Activated T-helper 1 cell treated with anti-CD3 and anti-CD28 coated beads, Interleukin-12 subunit alpha, Interleukin-12 subunit beta, Interleukin-2, Interleukin-4 antibody, amounts not matched to agents 30 ng/mL and 10 ng/mL and 1 ng/mL, durations not matched to agents 14 hours and 24 hours and 36 hours (primary cell): Measurements from ENCODE around the gene EXOC4. TPM values are rescaled to one million over a fixed set of nuclear protein-coding genes. Genes with fewer than 3 reads are reported as not detected.

Experiments
- DNase-seq: peaks from one replicate; pipeline ENCODE4 v3.0.0; 2021; ENCODE audit warnings: low spot score
- H3K27ac Mint-ChIP-seq: one replicate; pipeline ENCODE4 v1.8.0; 2021; ENCODE audit warnings: mild to moderate bottlenecking, mixed read lengths
- H3K27me3 Mint-ChIP-seq: one replicate; pipeline ENCODE4 v1.8.0; 2022; ENCODE audit warnings: mild to moderate bottlenecking, moderate library complexity, mixed read lengths; ENCODE audit not compliant: insufficient read depth
- H3K36me3 Mint-ChIP-seq: one replicate; pipeline ENCODE4 v1.8.0; 2021; ENCODE audit warnings: low read depth, mixed read lengths
- H3K4me1 Mint-ChIP-seq: one replicate; pipeline ENCODE4 v1.8.0; 2021; ENCODE audit warnings: low read depth, mixed read lengths
- H3K4me3 Mint-ChIP-seq: one replicate; pipeline ENCODE4 v1.8.0; 2021; ENCODE audit warnings: mild to moderate bottlenecking, moderate library complexity, mixed read lengths
- H3K9me3 Mint-ChIP-seq: one replicate; pipeline ENCODE4 v1.8.0; 2021; ENCODE audit warnings: mixed read lengths
- intact Hi-C: fragments of 100-400 bp; cut with micrococcal nuclease; formaldehyde crosslinking; loops from one replicate; pipeline ENCODE4 v1.15.1; 2024
- total RNA-seq: library from RNA; stranded (reverse); gene quantifications from 2 replicates; pipeline ENCODE4 v1.2.3, GENCODE V29; 2022

The EXOC4 gene
- total RNA-seq, 1 donor from 2014 or later: 58.6 TPM

DNA sequence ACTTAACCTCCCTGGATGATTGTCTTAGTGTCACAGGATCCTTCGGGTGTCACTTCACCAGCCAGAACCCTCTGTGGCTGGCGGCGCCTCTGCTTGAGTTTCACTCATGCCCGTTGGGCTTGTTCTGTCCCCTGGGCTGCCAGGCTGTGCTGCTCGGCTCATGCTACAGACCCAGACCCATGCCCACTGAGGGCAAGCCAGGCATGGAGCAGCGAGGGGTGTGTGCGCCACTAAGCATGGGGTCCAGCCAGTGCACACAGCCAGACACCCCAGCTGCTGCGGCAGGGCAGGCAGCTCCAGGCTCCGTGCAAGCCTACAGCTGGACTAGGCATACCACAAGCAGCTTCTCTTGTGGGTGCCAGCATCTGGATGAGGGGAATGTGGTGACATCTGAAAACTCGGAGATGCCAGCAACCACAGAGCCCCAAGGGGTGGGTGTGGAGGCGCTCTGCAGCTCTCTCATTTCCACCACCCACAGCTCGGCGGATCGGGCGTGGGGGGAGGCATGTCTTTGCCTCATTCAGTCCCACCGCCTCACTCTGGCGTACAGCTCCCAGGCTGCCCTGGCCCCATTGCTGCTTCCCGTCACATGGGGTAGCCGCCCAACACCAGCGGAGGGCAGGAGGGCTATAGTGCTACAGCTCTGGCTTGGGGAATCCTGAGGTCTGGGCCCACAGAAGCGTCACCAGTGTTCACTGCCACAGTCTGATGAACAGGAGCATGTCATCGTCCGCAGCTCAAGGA, 604.7 kb downstream of the EXOC4 start:
- Mint-ChIP-seq H3K27me3 (no peaks in the 10 kb centered on the region), H3K9me3 (no peaks in the 10 kb centered on the region), H3K36me3 (no peaks in the 10 kb centered on the region), H3K4me1 (no peaks in the 10 kb centered on the region), H3K27ac (no peak overlapping the region), H3K4me3 (no peak overlapping the region)
- intact Hi-C loops: loop anchor here (10.0 kb wide), 1 partner anchor 277 kb away; no protein-coding TSS in a partner anchor
- DNase-seq: no peak

DNA sequence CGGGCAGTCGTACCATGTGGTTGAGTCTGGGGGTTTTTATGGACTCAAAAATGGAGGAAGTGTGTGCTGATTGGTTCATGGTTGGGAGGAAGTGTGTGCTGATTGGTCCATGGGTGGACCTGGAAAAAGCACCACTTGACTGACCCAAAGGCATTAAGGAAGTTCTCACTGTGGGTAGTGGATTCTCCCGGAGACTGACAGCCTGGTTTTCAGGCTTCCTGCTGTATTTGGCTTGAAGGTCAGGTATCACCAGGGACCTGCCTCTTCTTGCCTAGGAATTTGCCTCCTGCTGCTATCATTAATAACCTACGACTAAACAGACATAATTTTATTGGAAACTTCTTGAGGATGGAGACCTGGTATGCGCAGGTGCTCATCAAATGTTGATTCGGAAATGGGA, 605.4 kb downstream of the EXOC4 start:
- Mint-ChIP-seq H3K36me3 (no peaks in the 10 kb centered on the region), H3K27ac (no peak overlapping the region), H3K4me3 (no peak overlapping the region), H3K27me3 (no peaks in the 10 kb centered on the region), H3K9me3 (no peaks in the 10 kb centered on the region), H3K4me1 (no peaks in the 10 kb centered on the region)
- intact Hi-C loops: loop anchor here (10.0 kb wide), 1 partner anchor 276 kb away; no protein-coding TSS in a partner anchor
- no peak for DNase-seq

DNA sequence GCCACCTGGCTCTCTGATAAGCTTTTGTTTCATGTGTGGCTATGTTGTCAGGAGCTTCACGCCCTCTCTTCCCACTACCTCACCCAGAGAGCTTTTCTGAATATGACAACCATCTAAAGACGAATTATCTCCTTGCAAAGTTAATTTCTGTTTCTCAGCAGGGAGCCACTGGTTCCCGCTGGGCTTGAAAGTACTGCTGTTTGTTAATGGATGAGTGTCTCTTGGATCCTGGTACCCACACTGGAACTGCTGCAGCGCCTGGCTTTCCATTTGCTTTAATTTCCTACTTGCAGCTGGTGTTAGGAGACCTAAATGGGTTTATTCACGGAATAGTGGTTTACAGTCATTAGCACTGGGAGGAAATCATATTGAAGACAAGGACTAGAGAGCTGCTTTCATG, 606.4 kb downstream of the EXOC4 start:
- intact Hi-C loops: loop anchor here (10.0 kb wide), 1 partner anchor 276 kb away; no protein-coding TSS in a partner anchor
- Mint-ChIP-seq H3K36me3 (no peaks in the 10 kb centered on the region), H3K9me3 (no peaks in the 10 kb centered on the region), H3K4me1 (no peaks in the 10 kb centered on the region), H3K4me3 (no peak overlapping the region), H3K27me3 (no peaks in the 10 kb centered on the region), H3K27ac (no peak overlapping the region)
- no peak for DNase-seq

DNA sequence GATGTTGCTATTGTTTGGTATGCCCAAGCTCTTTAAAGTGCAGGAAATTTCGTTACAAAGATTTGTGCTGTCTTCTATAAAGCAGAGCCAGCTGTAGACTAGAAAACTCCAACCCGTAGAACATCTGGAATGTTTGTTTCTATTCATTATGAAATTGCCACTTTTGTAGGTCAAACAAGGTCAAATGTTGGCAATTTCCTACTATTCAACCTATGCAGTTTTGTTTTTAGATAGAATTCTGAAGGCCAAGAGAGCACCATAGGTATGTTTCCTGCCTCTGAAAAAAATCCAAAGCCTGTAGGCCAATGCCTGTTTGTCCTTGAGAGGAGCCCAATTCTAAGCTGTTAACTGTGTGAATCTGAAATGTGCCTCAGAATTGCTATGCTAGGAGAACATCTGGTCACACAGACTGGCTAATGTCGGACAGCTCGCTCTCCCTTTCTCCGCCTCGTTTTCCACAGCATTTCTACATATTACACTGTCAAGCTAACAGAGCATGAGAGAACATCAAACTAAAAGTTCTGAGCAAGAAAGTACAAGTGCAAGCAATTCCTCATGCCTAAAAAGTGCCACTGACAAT, 607.1 kb downstream of the EXOC4 start:
- Mint-ChIP-seq H3K27ac (no peak overlapping the region), H3K9me3 (no peaks in the 10 kb centered on the region), H3K4me1 (no peaks in the 10 kb centered on the region), H3K4me3 (no peak overlapping the region), H3K27me3 (no peaks in the 10 kb centered on the region), H3K36me3 (no peaks in the 10 kb centered on the region)
- intact Hi-C loops: loop anchor here (10.0 kb wide), 1 partner anchor 275 kb away; no protein-coding TSS in a partner anchor
- no peak for DNase-seq

DNA sequence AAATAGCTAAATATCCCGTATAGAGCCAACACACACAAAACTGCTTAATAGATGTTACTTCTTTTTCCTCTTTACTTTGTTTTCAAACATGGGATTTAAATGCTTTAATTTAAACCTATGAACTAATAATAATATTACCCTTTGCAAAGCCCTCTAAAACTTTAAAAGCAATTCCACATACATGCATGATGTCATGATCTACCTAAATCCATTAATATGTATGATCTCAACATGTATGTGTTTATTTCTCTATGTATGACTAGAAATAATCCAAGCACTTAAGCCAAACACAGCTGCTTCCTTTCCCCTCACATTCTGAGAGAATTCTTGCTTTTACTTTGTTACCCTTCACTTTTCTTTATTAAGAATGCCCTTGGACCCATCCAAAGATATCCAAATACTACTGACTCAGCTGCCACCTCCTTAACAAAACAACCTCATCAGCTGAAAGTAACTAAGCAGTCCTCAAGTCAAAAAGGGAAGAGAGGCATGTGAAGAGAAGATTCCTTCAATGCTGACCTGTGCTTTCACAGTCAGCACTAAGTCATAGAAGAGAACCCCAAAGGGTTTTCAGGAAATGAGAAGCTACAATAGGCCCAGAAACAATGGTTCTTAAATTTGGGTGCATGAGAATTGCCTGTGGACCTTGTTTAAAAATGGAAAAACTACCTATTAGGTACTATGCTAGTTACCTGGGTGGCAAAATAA, 607.9 kb downstream of the EXOC4 start:
- no peaks in the 10 kb centered on the region for H3K36me3 Mint-ChIP-seq
- H3K4me3 Mint-ChIP-seq: no peak overlapping the region
- no peak overlapping the region for H3K27ac Mint-ChIP-seq
- intact Hi-C loops: no loop called here
- no peaks in the 10 kb centered on the region for H3K4me1 Mint-ChIP-seq
- no peaks in the 10 kb centered on the region for H3K27me3 Mint-ChIP-seq
- no peaks in the 10 kb centered on the region for H3K9me3 Mint-ChIP-seq
- no peak for DNase-seq

DNA sequence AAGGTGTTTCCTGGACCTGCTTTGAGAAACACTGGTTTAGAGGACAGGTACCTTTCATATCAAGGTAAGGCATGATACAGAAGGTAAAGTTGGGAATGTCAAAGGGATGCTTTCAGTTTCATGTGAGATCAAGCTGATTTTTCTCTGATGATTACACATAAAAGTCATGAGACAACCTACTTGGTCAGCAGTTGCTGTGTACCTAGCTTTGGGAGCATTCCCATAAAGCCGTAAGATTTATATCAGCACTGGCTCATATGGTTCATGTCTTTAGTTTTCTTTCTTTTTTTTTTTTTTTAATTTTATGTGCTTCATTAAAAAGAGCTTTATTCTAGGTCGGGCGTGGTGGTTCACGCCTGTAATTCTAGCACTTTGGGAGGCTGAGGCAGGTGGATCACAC, 609.0 kb downstream of the EXOC4 start:
- Mint-ChIP-seq H3K4me3 (no peak overlapping the region), H3K9me3 (no peaks in the 10 kb centered on the region), H3K4me1 (no peaks in the 10 kb centered on the region), H3K27ac (no peak overlapping the region), H3K36me3 (no peaks in the 10 kb centered on the region), H3K27me3 (no peaks in the 10 kb centered on the region)
- DNase-seq: no peak
- intact Hi-C loops: no loop called here

DNA sequence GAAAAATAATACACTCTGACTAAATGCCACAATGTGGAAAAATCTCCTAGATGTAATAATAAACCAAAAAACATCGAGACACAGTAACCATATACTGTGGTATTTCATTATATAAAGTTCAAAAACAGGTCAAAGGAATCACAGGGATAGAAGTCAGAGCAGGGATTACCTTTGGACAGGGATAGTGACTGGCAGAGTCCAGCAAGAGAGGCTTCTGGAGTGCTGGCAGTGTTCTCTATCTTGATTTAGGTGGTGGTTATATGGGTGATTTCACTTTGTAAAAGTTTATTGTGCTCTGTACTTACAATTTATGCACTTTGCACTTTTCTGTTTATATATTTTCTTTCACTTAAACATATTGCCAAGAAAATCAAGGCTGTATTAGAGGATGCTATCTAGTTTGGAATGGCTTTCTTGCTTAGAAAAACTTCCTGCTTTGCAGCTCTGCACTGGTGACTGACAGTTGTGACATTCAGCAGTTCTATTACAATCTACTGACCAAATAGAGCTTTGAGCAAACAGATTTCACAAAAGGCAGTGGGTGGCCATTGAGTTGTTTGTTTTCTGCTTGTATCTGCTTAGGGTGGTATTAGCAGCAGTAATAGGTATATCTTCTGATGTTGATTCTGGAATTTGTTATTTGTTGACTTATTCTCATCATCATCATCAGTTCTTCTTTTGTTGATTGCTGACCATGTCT, 610.6 kb downstream of the EXOC4 start:
- no peaks in the 10 kb centered on the region for H3K4me1 Mint-ChIP-seq
- intact Hi-C loops: no loop called here
- no peaks in the 10 kb centered on the region for H3K36me3 Mint-ChIP-seq
- no peak for DNase-seq
- no peaks in the 10 kb centered on the region for H3K27me3 Mint-ChIP-seq
- no peak overlapping the region for H3K27ac Mint-ChIP-seq
- H3K4me3 Mint-ChIP-seq: no peak overlapping the region
- H3K9me3 Mint-ChIP-seq: no peaks in the 10 kb centered on the region

DNA sequence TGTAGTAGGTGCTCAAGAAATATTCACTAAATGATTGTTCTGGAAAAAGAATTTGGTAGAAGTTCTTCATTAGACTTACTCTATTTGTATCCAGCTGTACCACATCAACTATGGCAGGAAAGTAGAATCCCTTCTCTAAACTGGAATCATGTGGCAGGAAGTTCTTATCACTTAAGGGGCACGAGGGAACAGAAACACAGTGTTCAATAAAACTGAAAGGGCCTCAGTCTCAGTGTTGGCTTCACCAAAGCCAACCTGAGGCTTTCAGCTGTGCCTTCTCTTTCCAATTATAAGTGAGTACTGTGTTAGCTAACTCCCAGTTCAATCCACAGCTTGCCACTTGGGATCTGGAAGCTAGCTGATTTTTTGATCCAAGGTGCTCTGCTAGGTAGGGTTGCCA, 616.7 kb downstream of the EXOC4 start:
- Mint-ChIP-seq H3K4me3 (no peak overlapping the region), H3K27me3 (no peaks in the 10 kb centered on the region), H3K27ac (no peak overlapping the region), H3K4me1 (peaks cover 17% of the 10 kb centered on the region), H3K9me3 (no peaks in the 10 kb centered on the region), H3K36me3 (no peaks in the 10 kb centered on the region)
- no peak for DNase-seq
- intact Hi-C loops: no loop called here

DNA sequence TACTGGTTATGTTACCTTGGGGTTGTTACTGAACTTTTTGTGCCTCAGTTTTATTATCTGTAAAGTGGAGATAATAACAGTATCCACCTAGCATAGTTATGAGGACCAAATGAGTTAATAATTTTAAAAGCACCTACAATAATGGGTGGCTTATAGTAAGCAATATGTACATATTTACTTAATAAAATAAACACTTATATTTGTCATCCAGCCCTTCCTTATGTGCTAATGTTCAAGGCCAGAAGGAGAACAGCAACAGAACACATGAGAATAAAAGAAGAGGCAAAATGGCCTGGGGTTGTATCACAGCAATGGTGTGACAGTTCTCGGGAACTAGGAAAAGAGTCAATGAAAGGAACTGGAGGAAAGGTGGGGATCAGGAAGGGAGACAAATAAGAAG, 618.9 kb downstream of the EXOC4 start:
- Mint-ChIP-seq H3K4me1 (peaks cover 17% of the 10 kb centered on the region), H3K36me3 (no peaks in the 10 kb centered on the region), H3K4me3 (no peak overlapping the region), H3K27me3 (no peaks in the 10 kb centered on the region), H3K27ac (no peak overlapping the region), H3K9me3 (no peaks in the 10 kb centered on the region)
- intact Hi-C loops: no loop called here
- DNase-seq: no peak

DNA sequence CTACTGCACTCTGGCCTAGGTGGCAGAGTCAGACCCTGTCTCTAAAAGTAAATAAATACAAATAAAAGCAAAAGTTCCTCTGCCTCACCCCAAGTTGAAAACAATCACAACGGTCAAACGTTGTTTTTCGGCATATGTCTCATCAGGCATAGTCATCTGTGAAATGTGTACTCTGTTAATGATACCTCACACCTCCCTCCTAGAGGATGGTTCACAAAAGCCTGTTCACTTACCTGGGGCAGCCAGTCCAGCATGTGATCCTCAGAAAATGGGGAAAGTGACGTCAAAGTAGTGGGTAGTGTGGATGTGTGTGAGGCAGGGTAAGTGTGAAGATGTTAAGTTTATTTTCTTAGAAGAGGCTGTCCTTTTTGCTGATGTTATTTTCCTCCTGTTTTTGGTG, 620.3 kb downstream of the EXOC4 start:
- no peak for DNase-seq
- Mint-ChIP-seq H3K4me3 (no peak overlapping the region), H3K27ac (no peak overlapping the region), H3K4me1 (peaks cover 17% of the 10 kb centered on the region), H3K27me3 (no peaks in the 10 kb centered on the region), H3K36me3 (no peaks in the 10 kb centered on the region), H3K9me3 (no peaks in the 10 kb centered on the region)
- intact Hi-C loops: no loop called here

DNA sequence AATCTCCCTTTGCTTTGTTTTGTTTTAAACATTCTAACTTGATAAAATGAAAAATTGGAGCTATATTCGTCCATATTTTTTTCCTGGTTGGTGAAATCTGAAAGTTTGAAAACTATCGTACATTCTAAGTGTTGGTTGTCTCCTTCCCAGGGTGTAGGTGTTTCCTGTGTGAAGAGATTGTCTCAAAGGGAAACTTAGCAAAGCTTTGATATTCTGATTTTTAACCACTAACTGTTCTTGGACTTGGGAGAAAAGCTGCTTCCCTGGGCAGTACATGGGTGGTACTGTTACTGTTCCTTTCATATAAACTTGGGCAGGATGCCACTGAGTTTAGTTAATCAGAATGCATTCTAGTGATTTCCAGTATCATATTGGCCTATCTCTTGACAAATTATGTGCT, 620.8 kb downstream of the EXOC4 start:
- intact Hi-C loops: no loop called here
- Mint-ChIP-seq H3K27ac (no peak overlapping the region), H3K36me3 (no peaks in the 10 kb centered on the region), H3K4me1 (peaks cover 17% of the 10 kb centered on the region), H3K4me3 (no peak overlapping the region), H3K27me3 (no peaks in the 10 kb centered on the region), H3K9me3 (no peaks in the 10 kb centered on the region)
- no peak for DNase-seq

DNA sequence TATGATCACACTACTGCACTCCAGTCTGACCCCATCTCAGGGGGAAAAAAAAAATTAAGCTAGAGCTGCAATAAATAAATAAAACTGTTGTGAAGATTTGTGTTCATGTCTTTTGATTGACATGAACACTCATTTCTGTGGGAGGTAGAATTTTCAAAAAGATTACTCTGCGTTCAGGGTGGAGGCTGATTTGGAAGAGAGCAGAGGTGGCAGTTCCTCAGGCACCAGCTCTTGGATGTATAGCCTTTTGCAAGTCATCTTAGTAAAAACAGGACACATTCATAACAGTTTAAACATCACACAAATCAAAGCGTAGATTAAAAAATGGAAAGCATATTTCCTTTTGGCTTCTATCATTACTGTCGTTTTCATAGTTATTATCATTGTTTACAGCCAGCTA, 630.7 kb downstream of the EXOC4 start:
- no peak for DNase-seq
- Mint-ChIP-seq H3K36me3 (no peaks in the 10 kb centered on the region), H3K4me1 (no peaks in the 10 kb centered on the region), H3K27ac (no peak overlapping the region), H3K4me3 (no peak overlapping the region), H3K27me3 (no peaks in the 10 kb centered on the region), H3K9me3 (no peaks in the 10 kb centered on the region)
- intact Hi-C loops: no loop called here

DNA sequence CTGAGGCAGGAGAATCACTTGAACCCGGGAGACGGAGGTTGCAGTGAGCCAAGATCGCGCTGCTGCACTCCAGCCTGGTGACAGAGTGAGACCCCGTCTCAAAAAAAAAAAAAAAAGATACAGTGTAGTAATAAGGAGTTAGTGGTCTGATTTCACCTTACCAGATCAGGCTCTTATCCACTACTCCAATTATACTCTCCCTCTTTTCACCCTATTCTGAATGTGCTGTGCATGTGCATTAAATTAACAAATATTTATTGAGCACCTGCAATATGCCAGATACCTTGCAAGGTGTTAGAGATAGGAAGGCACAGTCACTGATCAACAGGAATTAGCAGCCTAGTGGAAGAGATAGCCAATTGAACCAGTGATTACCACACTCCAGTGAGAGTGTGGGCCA, 632.3 kb downstream of the EXOC4 start:
- Mint-ChIP-seq H3K4me1 (no peaks in the 10 kb centered on the region), H3K9me3 (peaks cover 4% of the 10 kb centered on the region), H3K4me3 (no peak overlapping the region), H3K27me3 (no peaks in the 10 kb centered on the region), H3K27ac (no peak overlapping the region), H3K36me3 (no peaks in the 10 kb centered on the region)
- no peak for DNase-seq
- intact Hi-C loops: no loop called here
